ENCODE data around the gene ALPL.

DNA sequence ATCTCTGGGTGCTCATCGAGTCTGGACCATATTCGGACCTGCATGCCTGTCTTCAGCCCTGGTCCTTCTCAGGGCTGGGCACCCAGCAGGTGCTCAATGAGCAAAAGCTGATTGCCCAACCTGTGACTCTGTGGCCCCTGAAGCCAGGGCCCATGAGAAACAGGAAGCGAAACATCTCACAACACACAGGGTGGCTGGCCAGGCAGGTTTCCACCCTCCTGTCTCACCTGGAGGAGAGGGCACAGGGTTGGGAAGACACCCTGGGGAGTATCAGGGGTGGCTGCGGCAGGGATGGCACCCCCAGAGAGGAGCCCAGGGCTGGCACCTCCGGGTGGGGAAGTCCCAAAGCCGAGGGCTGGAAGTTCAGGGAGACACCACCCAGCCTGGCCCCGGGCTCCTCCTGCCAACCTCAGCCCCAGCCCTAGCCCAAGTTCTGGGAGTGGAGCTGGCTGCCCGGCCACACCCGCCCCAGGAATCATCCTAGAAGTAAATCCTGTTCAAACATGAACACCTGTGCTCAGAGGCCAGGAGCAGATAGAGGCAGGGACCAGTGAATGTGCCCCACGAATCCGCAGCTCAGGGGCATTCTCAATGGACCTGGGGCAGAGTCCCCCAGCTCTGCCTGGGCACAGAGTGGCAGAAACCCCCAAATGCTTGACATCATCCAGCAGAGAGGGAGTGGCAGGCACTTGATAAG lies 105.3 kb downstream of the ALPL start:
- TF ChIP-seq POLR2AphosphoS5 (IDR thresholded peaks at IDR 0.05; ENCODE audit: low read depth, low read length) (no peak), SIN3A (IDR thresholded peaks at IDR 0.05; ENCODE audit: borderline replicate concordance, insufficient read depth, low read length) (no peak)
